Measurements from ENCODE around the gene IGFN1. TPM values are rescaled to one million over a fixed set of nuclear protein-coding genes. Genes with fewer than 3 reads are reported as not detected.

The IGFN1 gene
- total and polyA plus RNA-seq, 2 of the 4 experiments (the other 2 are of a cell fraction): 0.05 TPM; not detected in 1

DNA sequence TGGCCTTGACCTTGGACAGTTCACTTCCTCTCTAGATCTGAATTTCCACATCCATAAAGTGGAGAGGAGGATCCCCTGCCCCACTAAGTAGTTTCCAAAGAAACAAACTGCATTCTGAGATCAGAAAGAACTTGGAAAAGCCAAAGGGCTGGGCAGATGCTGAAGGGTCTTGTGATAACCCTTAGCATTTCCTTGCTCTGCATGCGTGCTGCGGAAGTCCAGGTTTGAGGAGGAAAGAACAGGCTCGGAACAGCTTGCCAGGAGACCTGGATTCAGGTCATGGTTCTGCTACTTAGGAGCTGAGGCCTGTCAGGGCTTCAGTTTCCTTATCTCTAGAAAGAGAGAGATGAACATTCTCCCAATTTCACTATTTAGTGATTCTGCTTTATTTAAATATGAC is 27.2 kb downstream of the IGFN1 start:
- Histone ChIP-seq H3K27ac (ENCODE audit: insufficient read depth, low read length) (no peak overlapping the region), H3K14ac (replicated peaks; ENCODE audit: low read depth, low read length) (no peak overlapping the region), H3K4ac (ENCODE audit: low read depth, low read length) (no peak overlapping the region), H2AK9ac (replicated peaks; ENCODE audit: low read depth, low read length, poor library complexity) (no peak overlapping the region), H4K20me1 (ENCODE audit: insufficient read depth, low read length) (no peaks in the 10 kb centered on the region), H2BK5ac (ENCODE audit: low read depth, low read length, poor library complexity, severe bottlenecking) (no peak overlapping the region), H4K5ac (ENCODE audit: low read depth, low read length) (no peak overlapping the region), H3K4me1 (ENCODE audit: control insufficient read depth, insufficient read depth, low read length) (no peaks in the 10 kb centered on the region), H3K9me3 (ENCODE audit: control insufficient read depth, insufficient read depth, low read length) (no peaks in the 10 kb centered on the region), H2AFZ (replicated peaks; ENCODE audit: low read length, poor library complexity) (no peak overlapping the region), H3K56ac (ENCODE audit: extremely low read depth, insufficient read depth, low read length) (no peak overlapping the region), H2BK120ac (ENCODE audit: low read depth, low read length) (no peak overlapping the region), H3K4me2 (ENCODE audit: low read depth, low read length) (no peak overlapping the region), H3K36me3 (ENCODE audit: control insufficient read depth, insufficient read depth, low read length) (no peaks in the 10 kb centered on the region), H4K91ac (ENCODE audit: insufficient read depth, low read depth, low read length) (no peak overlapping the region), H3K4me3 (ENCODE audit: insufficient read depth, low read depth, low read length) (no peak overlapping the region), H3K9me1 (ENCODE audit: insufficient read depth, low read length) (no peaks in the 10 kb centered on the region), H2BK15ac (ENCODE audit: low read depth, low read length) (no peak overlapping the region), H4K8ac (ENCODE audit: low read depth in 2 of 2, low read length in 2 of 2) (no peak overlapping the region), H3K27me3 (ENCODE audit: control insufficient read depth, insufficient read depth, low read length) (peaks cover 44% of the 10 kb centered on the region), H3K79me1 (ENCODE audit: low read depth in 1 of 2, low read length in 2 of 2) (no peaks in the 10 kb centered on the region), H2AK5ac (ENCODE audit: low read depth, low read length) (no peak overlapping the region), H2BK20ac (ENCODE audit: low read depth, low read length) (no peak overlapping the region), H3K18ac (ENCODE audit: low read depth, low read length) (no peak overlapping the region), H3K9ac (ENCODE audit: low read depth, low read length) (no peak overlapping the region), H3K23ac (ENCODE audit: low read depth, low read length) (no peak overlapping the region)
- intact Hi-C loops (cut with micrococcal nuclease) (no loop called here), dilution Hi-C loops (cut with HindIII; ENCODE audit: low sequenced_read_pairs, unreplicated experiment) (no loop called here), in situ Hi-C loops (cut with MboI; ENCODE audit: low sequenced_read_pairs) (no loop called here)
- ATAC-seq (ENCODE audit: low read depth): no peak
- WGBS, 2 experiments (ENCODE audit: extremely low coverage in 2 of 2, insufficient read length in 1 of 2): no CpG with 5 or more reads among the region's 3 CpGs
- ChIA-PET CTCF (no interaction called here), POLR2A (ENCODE audit: unreplicated experiment) (no interaction called here)
- TF ChIP-seq MXI1 (IDR thresholded peaks at IDR 0.05; ENCODE audit: borderline replicate concordance, low read depth, low read length): no peak
- no peak for TF ChIP-seq RFX5 (IDR thresholded peaks at IDR 0.05; ENCODE audit: low read depth, low read length)
- no peak for TF ChIP-seq MAZ (IDR thresholded peaks at IDR 0.05; ENCODE audit: borderline replicate concordance, low read depth, low read length)
- TF ChIP-seq RAD21 (IDR thresholded peaks at IDR 0.05; ENCODE audit: low read length): no peak
- TF ChIP-seq, protein P1, sequence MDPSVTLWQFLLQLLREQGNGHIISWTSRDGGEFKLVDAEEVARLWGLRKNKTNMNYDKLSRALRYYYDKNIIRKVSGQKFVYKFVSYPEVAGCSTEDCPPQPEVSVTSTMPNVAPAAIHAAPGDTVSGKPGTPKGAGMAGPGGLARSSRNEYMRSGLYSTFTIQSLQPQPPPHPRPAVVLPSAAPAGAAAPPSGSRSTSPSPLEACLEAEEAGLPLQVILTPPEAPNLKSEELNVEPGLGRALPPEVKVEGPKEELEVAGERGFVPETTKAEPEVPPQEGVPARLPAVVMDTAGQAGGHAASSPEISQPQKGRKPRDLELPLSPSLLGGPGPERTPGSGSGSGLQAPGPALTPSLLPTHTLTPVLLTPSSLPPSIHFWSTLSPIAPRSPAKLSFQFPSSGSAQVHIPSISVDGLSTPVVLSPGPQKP (IDR thresholded peaks at IDR 0.05; ENCODE audit: borderline replicate concordance, low read depth, low read length): no peak
- TF ChIP-seq FOS (IDR thresholded peaks at IDR 0.05; ENCODE audit: low read depth, low read length): no peak
- no peak for TF ChIP-seq NFE2L2 (IDR thresholded peaks at IDR 0.05; ENCODE audit: low read depth, low read length)
- TF ChIP-seq BHLHE40 (IDR thresholded peaks at IDR 0.05; ENCODE audit: low read depth, low read length): no peak
- no peak for TF ChIP-seq POLR2A (IDR thresholded peaks at IDR 0.05; ENCODE audit: low read depth, low read length)
- TF ChIP-seq MAFK (IDR thresholded peaks at IDR 0.05; ENCODE audit: low read depth, low read length): no peak
- TF ChIP-seq CEBPB (IDR thresholded peaks at IDR 0.05; ENCODE audit: low read depth, low read length): no peak
- no peak for TF ChIP-seq CTCF (conservative IDR thresholded peaks at IDR 0.05; ENCODE audit: low read depth, low read length)
- DNase-seq: no peak
- BruUV-seq (replicated peaks): no TSS peak
